SK-N-MC (cell line): ENCODE measurements around the gene KRTAP3-2.

Experiments used
- EZH2 ChIP-seq: fragments of 200-600 bp; sonication (generic); IDR thresholded peaks from one replicate; pipeline ENCODE4 v1.6.1; 2017; ENCODE audit warnings: antibody characterized with exemption
- FOXP2 ChIP-seq: optimal IDR thresholded peaks from 2 replicates; pipeline ENCODE3; 2011; ENCODE audit warnings: mild to moderate bottlenecking, moderate library complexity; ENCODE audit not compliant: insufficient read depth; ENCODE audit errors: extremely low read length, control extremely low read depth
- POLR2AphosphoS5 ChIP-seq: IDR thresholded peaks from 2 replicates; pipeline ENCODE4 v1.6.1; 2012; ENCODE audit warnings: mild to moderate bottlenecking, low read depth, low read length, borderline replicate concordance

GRCh38 chr17:40992666-40993065 lies 7.0 kb downstream of the KRTAP3-2 start:
- TF ChIP-seq POLR2AphosphoS5 = no peak
- no peak for TF ChIP-seq EZH2
- no peak for TF ChIP-seq FOXP2
